Transverse colon (tissue), 3 donors: ENCODE measurements around the gene TAOK2.

ENCODE experiments used
- POLR2A ChIP-seq: fragments of 450-650 bp; IDR thresholded peaks from one replicate; pipeline ENCODE4 v1.6.1; 2016; ENCODE audit warnings: antibody characterized with exemption, mild to moderate bottlenecking, moderate library complexity
- TF ChIP-seq, protein P1 (sequence below), 5 experiments: fragments of 200-600 bp in 3 of 5; fragments of 450-650 bp in 2 of 5; sonication (generic) in 3 of 5; IDR thresholded peaks; 1 replicate in 2 of 5; 2 replicates in 3 of 5; pipeline ENCODE4 v1.5.1; 2016 to 2017; ENCODE audit warnings: antibody characterized with exemption in 5 of 5, inconsistent platforms in 3 of 5, mild to moderate bottlenecking in 2 of 5, moderate library complexity in 1 of 5

DNA sequence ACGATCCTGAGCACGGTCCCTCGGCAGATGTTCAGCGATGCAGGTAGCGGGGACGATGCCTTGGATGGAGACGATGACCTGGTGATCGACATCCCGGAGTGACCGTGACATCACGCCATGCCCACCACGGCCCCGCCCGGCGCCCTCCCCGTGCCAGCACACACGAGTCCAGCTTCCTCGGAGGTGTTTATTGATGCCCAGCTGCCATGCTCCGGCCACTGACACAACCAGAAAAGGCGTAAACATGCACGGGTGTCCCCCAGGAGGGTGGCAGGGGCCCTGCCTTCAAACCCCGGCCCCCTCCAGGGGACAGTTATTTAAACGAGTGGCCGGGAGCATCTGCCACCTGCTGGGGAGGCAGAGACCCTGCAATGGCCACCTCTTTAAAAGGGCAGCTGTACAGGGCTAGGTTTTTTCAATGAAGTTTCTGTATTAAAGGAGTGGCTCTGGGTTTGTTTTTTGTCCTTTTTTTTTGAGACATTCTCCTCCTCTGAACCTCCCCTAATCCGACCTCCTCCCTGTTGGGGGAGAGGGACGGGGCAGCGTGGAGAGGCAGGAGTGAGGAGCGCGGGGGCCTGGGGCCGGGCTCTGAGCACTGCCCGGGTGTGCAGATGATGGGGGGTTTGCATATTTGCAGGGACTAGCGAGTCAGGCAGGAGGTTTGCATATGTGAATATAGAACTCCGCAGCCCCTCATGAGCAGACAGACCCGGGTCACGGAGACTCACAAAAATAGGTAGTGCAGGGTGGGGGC, 31.9 kb downstream of the TAOK2 start:
- TF ChIP-seq, protein P1, sequence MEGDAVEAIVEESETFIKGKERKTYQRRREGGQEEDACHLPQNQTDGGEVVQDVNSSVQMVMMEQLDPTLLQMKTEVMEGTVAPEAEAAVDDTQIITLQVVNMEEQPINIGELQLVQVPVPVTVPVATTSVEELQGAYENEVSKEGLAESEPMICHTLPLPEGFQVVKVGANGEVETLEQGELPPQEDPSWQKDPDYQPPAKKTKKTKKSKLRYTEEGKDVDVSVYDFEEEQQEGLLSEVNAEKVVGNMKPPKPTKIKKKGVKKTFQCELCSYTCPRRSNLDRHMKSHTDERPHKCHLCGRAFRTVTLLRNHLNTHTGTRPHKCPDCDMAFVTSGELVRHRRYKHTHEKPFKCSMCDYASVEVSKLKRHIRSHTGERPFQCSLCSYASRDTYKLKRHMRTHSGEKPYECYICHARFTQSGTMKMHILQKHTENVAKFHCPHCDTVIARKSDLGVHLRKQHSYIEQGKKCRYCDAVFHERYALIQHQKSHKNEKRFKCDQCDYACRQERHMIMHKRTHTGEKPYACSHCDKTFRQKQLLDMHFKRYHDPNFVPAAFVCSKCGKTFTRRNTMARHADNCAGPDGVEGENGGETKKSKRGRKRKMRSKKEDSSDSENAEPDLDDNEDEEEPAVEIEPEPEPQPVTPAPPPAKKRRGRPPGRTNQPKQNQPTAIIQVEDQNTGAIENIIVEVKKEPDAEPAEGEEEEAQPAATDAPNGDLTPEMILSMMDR (IDR thresholded peaks at IDR 0.05) = peak; percentile 83 to 87 (median 85)
- TF ChIP-seq POLR2A = no peak
